ENCODE data around the gene CORIN. TPM values are rescaled to one million over a fixed set of nuclear protein-coding genes. Genes with fewer than 3 reads are reported as not detected.

Gene CORIN
- polyA plus RNA-seq, 1 of the 3 experiments (the other 2 are of a cell fraction), result 1.1 TPM

DNA sequence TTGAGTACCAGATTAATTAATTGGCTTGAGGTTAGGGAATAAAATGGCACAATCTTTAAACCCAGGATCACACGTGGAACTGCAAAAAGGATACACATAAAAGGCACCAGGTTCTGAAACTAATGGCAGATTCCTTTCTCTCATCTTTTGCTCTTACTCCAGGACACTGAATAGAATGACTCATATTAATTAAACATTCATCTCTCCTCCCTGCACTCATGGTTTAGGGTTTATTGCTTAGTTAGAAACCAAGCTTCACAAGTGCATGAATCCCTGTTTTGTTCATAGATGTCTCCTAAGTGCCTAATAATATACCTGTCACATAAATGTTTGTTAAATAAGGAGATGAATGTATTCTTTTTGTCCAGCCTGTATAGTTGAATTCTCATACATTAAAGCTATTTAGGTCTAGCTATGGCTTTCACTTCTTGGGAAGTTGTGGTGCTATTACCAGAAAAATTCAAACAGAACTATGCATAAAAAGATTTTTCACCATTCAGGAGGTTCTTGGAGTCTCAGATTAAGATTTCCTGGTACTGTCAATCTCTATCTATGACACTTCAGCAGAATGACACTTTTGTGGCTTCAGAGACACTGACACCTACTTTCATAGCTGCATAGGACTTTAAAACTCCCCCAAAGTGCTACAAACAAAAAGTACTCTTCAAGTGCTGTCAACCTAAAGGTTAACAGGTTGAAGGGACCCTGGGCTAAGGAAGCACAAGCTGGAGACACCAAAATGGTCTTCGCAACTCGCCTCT, 7.4 kb downstream of the CORIN start:
- TF ChIP-seq, protein P1, sequence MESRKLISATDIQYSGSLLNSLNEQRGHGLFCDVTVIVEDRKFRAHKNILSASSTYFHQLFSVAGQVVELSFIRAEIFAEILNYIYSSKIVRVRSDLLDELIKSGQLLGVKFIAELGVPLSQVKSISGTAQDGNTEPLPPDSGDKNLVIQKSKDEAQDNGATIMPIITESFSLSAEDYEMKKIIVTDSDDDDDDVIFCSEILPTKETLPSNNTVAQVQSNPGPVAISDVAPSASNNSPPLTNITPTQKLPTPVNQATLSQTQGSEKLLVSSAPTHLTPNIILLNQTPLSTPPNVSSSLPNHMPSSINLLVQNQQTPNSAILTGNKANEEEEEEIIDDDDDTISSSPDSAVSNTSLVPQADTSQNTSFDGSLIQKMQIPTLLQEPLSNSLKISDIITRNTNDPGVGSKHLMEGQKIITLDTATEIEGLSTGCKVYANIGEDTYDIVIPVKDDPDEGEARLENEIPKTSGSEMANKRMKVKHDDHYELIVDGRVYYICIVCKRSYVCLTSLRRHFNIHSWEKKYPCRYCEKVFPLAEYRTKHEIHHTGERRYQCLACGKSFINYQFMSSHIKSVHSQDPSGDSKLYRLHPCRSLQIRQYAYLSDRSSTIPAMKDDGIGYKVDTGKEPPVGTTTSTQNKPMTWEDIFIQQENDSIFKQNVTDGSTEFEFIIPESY (IDR thresholded peaks at IDR 0.05; ENCODE audit: borderline replicate concordance, low read depth), result no peak
- TF ChIP-seq, protein P2, sequence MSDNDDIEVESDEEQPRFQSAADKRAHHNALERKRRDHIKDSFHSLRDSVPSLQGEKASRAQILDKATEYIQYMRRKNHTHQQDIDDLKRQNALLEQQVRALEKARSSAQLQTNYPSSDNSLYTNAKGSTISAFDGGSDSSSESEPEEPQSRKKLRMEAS (IDR thresholded peaks at IDR 0.05; ENCODE audit: low read depth), result no peak
- TF ChIP-seq MEF2A (IDR thresholded peaks at IDR 0.05; ENCODE audit: borderline replicate concordance, low read depth) (no peak), TEAD4 (IDR thresholded peaks at IDR 0.05; ENCODE audit: borderline replicate concordance, insufficient read depth) (no peak), POLR2AphosphoS5 (IDR thresholded peaks at IDR 0.05; ENCODE audit: low read depth, low read length) (no peak), JUND (IDR thresholded peaks at IDR 0.05) (no peak), CTCF (IDR thresholded peaks at IDR 0.05) (no peak), YY1 (IDR thresholded peaks at IDR 0.05; ENCODE audit: low read depth) (no peak), GATA2 (CRISPR knock-in tag; IDR thresholded peaks at IDR 0.05) (no peak), RFX5 (IDR thresholded peaks at IDR 0.05; ENCODE audit: low read length) (no peak), RCOR1 (IDR thresholded peaks at IDR 0.05; ENCODE audit: low read length) (no peak), ELF1 (IDR thresholded peaks at IDR 0.05) (no peak), FOXM1 (IDR thresholded peaks at IDR 0.05; ENCODE audit: low read depth) (no peak), EP300 (IDR thresholded peaks at IDR 0.05; ENCODE audit: borderline replicate concordance in 1 of 2, low read depth in 1 of 2, low read length in 1 of 2) (no peak), MXI1 (IDR thresholded peaks at IDR 0.05; ENCODE audit: low read depth, low read length) (no peak)
- TF ChIP-seq, protein P3, sequence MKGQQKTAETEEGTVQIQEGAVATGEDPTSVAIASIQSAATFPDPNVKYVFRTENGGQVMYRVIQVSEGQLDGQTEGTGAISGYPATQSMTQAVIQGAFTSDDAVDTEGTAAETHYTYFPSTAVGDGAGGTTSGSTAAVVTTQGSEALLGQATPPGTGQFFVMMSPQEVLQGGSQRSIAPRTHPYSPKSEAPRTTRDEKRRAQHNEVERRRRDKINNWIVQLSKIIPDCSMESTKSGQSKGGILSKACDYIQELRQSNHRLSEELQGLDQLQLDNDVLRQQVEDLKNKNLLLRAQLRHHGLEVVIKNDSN (IDR thresholded peaks at IDR 0.05; ENCODE audit: borderline replicate concordance, low read depth), result no peak
- no peaks in the 10 kb centered on the region for H3K36me3 ChIP-seq (replicated peaks in 1 of 2; ENCODE audit: control insufficient read depth in 1 of 2, insufficient read depth in 2 of 2, low read length in 1 of 2)
- POLR2A ChIA-PET, result no interaction called here
- H3K9ac ChIP-seq, result no peak overlapping the region
- peaks cover 7% of the 10 kb centered on the region; the same call in 1 of the 2 replicates for H3K9me3 ChIP-seq
- no peak overlapping the region for H3K27ac ChIP-seq (ENCODE audit: low read depth in 2 of 2, low read length in 1 of 2)
- DNase-seq, result no peak
- no peak overlapping the region for H3K4me3 ChIP-seq (ENCODE audit: low read depth in 2 of 2, low read length in 1 of 2)
- no peaks in the 10 kb centered on the region for H3K79me2 ChIP-seq (ENCODE audit: insufficient read depth)
- H3K27me3 ChIP-seq (ENCODE audit: insufficient read depth), result no peaks in the 10 kb centered on the region
- no peaks in the 10 kb centered on the region for H3K9me2 ChIP-seq
- no peaks in the 10 kb centered on the region for H4K20me1 ChIP-seq (ENCODE audit: insufficient read depth)
- H3K4me2 ChIP-seq, result no peak overlapping the region
- H2AFZ ChIP-seq (ENCODE audit: low read depth), result no peak overlapping the region
- WGBS (ENCODE audit: low lambda C conversion rate), result 73% methylated on average over 3 of the region's 3 CpGs
- H3F3A ChIP-seq (replicated peaks; ENCODE audit: insufficient read depth), result no peaks in the 10 kb centered on the region
- CTCF ChIA-PET, result interaction anchor here (1.0 to 4.5 kb wide), 5 partner anchors 11 to 133 kb away, joined by 3 to 30 read pairs (median 4); no protein-coding TSS in a partner anchor
- H3K4me1 ChIP-seq (ENCODE audit: control insufficient read depth in 1 of 2, insufficient read depth in 2 of 2, low read depth in 1 of 2, low read length in 1 of 2), result peaks cover 0 to 8% of the 10 kb centered on the region in 2 experiments; a peak in 1 of 4 replicates

Data from SK-N-SH (cell line).